Measurements from ENCODE around the gene SPDYC.

Gene SPDYC, protein sequence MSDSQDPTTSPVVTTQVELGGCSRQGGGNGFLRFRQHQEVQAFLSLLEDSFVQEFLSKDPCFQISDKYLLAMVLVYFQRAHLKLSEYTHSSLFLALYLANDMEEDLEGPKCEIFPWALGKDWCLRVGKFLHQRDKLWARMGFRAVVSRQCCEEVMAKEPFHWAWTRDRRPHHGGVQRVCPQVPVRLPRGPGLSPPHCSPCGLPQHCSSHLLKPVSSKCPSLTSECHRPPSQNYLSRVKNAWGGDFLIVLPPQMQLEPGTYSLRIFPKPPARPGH

DNA sequence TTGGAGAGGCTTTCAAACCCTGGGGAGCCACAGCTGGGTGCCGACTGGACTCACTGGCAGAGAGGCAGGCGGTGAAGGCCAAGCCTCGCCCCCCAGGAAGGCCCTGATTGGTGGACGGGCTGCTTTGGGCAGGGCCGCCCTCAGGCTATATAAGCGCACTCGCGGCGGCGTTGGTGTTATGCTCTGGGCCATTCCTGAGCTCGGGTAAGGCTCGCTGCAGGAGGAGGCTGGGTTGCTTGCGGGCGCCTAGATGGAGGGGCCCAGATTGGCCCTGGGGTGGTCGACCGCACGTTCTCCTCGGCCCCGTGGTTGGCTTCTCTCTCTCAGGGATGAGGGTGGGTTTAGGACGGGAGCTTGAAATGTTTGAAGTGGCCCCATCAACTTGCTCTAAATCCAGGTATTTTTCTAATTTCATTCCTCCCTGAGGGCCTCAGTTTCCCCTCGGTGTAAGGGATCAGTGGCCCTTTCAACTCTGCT is at the start of gene SPDYC:
TSS of gene SPDYC (plus strand) at position 176 of the 477 bp plus-strand sequence. CDS start 1,125 bp downstream, outside the sequence.
- FAIRE-seq: no peak

DNA sequence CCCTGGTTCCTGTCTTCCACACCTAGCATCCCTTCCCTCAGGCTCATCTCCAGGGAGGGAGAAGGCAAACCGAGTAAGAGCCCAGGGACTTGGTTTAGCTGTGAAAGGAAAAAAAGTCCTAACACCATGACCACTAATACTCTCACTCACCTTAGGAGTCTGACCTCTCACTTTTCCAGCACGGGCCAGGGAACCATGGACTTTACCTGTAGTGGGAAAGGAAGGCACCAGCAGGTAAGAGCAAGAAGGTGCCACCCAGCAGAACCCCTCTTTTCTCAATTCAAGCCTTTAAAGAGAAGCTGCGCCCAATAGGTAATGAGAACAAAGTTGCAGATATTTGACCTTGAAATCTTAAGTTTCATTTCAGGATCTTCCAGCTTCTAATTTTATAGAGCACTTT is 49.2 kb upstream of the SPDYC start:
- no peak for FAIRE-seq

DNA sequence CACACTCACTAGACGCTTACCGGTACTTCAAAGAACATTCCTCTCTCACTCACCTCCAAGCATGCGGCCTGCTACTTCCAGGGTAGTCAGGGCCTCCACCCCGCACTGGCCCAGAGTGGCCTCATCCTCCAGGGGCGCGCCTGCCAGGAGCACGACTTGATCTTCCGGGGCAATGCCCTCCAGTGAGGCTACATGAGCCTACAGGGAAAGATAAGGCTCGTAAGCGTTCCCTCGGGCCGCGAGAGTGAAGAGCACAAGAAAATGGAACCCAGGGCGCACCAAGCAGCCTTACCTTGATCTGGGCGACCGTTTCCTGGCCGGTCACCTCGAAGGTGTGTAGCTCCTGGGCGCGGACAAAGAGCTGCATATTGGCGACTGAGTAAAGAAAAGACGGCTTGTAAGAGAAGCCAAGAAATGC is 48.6 kb upstream of the SPDYC start:
- no peak for FAIRE-seq

DNA sequence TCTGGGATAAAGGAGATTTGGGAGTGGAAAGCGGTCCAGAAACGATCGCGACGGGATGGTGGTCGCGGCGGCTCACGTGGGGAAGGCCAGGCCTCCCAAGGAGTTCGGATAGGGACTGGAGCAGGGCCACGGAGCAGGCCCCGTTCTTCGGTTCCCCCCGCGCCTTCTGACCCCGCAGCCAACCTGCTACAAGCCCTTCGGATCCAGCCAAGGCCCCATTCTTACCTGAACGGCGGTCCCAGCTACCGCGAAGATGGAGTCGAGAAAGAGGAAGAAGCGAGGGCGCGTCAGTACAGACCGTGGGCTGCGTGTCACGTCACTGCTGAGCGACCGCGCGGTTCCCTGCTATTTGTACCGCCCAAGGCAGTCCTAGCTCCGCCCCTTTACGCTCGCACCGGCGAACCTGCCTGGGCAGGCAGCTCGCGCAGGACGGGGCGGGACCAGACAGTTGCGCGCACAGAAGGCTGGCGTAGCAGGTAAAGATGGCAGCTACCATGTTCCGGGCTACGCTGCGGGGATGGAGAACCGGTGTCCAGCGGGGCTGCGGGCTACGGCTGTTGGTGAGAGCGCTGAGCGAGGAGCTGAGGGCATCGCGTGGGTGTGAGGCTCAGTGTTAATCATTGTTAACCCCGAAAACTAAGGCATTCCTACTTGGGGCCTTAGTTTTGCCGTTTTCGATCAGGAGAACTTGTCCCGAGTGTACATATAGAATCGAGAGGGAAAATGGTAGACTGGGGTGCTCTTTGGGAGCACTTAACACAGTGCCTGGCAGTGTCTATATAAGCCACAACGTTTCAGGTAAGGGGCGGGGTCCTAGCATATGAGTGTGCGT is 48.0 kb upstream of the SPDYC start, which contains the start of the genes FAU and MRPL49:
TSS of gene FAU (minus strand) at position 270 of the 832 bp plus-strand sequence. CDS start 321 bp downstream, outside the sequence.
TSS of gene MRPL49 (plus strand) at position 457 of the 832 bp plus-strand sequence. CDS start at position 483, 26 bp downstream.
- FAIRE-seq: peak; percentile 87

DNA sequence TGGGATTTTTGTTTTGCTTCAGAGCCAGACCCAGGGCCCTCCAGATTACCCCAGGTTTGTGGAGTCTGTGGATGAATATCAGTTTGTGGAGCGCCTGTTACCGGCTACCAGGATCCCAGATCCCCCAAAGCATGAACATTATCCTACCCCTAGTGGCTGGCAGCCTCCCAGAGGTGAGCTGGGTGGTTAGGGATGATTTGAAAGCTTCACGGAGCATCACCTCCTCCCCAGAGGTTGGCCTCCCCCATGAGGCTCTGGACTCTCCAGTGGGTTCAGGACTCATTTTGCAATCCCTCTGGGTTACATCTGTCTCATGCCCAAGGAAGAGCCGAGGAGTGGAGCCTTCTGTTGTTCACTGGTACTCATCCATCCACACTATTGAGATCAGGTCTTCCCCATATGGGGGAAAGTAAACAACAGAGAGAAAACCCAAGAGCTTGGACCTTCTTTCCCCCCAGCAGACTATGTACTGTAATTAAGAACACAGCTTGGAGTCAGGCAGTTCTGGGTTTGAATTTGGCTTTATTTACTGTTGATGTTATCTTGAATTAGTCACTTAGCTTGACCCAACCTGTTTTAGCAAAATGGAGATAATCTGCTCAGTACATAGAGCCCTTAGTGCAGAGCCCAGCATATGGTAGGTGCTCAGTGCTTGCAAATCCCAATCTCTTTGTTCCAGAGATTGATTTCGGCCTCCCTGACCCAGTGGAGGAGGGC is 45.4 kb upstream of the SPDYC start:
- no peak for FAIRE-seq

DNA sequence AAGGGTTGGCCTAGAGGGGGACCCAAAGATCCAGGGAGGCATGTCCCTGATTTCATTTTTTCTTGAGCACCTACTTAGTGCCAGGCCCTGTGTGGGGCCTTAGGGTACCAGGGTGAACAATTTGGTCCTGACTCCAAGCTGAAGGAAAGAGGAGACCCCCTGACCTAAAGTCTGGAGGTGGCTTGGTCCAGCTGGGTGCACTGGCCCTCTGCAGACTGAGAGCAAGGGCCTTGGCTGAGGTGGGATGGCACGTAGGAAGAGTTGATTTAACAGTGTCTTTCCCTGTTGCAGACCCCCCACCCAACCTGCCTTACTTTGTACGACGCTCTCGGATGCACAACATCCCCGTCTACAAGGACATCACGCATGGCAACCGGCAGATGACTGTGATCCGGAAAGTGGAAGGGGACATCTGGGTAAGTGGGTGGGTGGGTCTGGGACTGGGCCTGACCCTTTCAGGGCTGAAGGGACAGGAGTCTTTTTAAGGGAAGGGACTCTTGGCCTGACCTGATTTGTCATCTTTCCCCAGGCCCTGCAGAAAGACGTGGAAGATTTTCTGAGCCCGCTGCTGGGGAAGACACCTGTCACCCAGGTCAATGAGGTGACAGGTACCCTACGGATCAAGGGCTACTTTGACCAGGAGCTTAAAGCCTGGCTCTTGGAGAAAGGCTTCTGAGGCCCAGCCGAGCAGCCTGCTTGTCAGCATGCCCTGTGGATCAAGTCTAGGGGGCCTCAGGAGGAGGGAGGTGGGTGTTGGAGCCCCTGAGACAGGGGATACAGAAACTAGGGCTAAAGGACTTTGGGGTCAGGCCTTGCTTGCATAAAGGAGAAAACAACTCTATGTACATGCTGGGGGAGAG is 44.6 kb upstream of the SPDYC start:
- no peak for FAIRE-seq

DNA sequence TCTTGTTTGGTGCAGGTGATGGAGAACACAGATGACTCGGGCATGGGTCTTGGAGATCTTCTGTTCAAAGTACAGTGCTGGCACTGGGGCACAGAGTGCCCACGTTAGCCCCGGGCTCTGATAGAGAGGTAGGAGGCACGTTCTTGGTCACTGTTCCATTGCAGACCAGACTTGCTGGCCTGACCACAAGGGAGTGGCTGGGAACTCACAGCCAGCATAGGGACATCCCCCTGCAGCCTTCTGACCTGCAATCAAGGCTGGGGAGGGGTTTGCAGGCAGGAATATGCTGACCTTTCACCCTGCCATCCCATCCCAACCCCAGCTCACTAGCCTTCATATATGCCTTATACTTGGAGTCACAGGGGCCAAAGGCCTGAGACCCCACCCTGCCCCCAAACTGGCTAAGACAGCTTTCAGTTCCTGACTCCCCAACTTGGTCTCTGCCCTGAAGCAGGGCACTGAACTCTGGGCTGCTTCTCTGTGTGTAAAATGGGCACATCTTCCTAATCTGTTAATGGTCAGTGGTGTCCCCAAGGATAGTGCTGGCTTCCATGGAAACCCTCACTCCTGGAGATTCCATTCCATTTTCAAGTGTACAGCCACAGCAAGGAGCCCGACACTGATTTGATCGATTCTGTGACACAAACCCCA is 43.3 kb upstream of the SPDYC start:
- FAIRE-seq: no peak

DNA sequence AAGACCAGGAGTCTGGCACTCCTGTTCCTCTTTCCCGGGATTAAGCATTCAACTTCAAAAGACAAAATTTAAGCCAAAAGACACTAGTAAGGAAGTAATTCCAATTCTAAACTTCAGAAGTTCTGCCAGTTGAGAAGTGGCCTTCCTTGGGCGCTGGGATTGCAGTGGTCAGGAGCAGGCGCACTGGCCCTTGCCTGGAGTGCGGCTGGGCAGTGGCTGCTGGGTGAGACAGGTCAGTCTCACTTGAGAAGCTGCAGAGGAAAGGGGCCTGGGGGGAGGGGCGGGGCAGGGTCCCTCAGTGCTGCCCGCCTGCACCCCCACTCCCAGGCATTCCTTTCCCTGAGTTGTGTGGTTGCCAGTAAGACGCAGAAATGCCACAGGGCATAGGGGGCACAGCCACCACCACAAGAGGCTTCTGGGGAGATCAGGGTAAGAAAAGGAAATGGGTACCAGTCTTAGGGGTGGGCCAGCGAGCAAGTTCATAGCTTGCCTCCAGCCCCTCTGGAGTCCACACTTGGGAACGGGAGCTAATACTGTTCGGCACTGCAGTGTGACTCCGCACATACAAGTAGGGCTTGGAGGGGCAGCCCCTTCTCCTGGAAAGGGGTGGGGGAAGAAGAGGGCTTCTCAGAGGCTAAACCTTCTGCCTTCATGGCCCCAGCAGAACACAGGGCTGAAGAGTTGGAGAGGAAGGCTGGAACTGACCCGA is 42.4 kb upstream of the SPDYC start:
- no peak for FAIRE-seq

DNA sequence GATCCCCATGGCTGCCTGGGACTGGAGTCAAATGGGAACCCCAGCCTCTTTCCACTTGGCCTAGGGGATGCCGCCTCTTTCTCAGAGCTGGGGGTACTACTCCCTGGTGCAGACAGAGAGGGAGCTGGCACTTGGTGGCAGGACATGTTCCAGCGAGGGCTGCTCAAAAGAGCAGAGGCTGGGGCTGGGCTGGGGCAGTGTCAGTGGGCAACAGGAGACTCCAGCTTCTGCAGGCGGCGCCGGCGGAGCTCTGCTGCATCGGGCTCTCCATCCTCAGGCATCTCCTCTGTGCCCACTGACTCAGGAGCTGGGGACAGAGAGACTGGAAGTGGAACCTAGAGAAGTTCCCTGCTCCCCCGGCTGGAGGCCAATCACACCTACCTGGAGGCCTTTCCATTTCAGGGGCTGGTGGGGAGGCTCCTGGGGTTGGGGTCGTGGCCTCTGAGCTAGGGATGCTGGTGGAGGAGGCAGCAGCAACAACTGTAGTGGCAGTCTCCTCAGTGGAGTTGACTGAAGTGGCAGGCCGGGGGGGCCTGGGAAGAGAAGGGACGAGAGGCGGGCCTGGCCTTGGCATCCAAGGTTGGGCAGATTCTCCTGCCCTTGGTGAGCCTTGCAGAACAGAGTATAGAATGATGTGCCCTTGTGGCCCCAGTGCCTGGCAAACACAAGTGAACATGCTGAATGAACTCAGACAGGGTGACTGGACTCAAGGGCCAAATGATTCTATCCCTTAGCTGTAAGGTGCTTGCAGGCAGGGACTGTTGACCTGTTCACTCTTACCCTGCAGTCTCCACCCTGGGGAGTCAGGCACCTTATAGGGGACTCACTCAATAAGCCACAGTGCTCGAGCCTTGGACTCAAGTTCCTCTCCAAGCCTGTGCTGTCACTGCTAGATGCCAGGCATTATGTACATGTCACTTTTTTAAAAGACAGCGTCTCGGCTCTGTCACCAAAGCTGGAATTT is 41.6 kb upstream of the SPDYC start:
- no peak for FAIRE-seq

DNA sequence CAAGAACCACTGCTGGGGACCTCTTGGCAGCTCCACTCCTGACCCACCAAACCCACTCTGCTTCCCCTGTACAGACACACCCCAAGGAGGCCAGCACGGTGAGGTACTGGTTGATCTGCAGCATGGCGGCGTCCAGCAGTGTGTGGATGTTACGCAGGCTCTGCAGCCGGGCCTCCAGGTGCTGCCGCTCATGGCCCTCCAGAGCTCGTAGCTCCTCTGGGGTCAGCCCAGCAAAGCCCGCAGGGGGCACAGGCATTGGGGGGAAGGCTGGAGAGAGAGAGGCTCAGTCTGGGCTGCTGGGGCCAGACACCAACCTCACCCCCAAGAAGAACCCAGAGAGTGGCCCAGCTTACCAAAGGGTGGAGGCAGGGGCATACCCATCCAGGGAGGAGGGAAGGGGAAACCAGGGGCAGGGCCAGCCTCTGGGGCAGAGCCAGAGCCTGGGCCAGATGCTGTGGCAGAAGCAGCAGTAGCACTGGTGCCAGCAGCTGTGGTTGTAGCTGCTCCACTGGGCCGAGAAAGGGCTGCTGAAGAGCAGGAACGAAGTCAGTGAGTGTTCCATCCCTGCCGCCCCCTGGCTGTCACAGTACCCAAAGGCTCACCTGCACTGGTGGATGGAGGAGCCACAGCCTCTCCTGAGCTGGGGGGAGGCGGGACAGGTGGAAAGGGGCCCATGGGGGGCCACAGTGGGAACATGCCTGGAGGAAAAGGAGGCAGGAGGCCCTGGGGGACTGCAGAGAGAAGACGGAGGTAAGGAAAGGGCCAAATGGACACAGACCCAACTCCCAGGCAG is 40.2 kb upstream of the SPDYC start:
- no peak for FAIRE-seq

DNA sequence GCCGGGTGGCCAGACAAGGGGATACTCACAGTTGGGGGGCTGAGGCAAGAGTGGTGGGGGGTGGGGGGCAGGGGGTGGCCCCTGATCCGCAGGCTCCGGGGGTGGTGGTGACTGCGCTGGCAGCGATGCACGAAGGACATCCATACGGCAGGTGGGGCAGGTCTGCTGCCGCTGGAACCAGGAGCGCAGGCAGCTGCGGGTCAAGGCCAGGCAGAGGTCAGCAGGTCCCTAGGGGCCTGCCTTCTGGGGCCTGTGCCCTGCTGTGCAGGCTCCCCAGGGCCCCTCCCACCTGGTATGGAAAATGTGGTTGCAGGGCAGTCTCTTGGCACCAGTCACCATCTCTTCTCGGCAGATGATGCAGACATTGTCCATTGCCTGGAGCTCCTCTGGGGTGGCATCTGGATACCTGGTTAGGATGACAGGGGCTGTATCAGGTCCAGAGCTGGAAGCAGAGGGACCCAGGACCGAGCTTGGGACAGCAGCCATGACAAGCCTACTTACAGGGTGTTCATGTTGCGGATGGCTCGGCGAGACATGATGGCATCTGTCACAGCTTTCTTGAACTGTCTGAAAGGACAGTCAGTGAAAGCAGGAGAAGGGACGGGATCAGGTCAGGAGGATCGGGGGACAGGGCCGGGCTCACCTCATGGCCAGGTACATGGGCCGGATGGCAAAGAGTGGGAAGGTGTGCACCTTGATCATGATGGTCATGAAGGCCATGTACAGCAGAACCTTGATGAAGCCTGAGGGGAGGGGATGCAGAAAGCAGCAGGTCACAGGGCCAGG is 39.2 kb upstream of the SPDYC start:
- FAIRE-seq: no peak

DNA sequence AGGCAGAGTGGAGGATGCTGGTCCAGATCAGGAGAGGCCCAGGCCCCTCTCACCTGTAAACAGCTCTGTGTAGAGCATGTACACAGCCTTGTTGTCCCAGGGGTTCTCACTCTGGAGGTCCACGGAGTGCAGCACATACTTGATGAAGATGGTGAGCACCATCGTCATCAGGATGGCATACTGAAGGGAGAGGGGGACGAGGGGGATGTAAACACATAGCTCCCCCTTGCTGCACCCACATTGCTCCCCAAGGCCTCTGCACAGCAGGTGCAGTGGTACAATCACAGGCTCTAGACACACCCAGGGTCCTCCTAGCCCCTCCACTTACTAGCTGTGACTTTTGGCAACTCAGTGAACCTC is 38.6 kb upstream of the SPDYC start:
- no peak for FAIRE-seq

DNA sequence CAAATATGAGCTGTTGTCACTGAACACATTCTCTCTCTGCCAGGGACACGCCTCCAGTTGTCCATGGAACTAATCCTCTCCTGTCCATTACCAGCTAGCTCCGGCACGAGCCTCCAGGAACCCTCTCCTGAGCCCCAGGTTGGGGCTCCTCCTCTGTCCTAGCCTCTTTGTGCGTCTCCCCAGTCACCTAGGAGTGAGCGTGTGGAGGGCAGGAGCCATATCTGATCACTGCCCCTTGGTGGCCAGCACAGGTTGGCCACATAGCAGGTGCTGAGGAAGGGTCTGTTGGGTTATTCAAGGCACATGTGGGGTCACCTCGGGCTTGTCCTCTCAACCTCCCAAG is 38.2 kb upstream of the SPDYC start:
- FAIRE-seq: no peak

DNA sequence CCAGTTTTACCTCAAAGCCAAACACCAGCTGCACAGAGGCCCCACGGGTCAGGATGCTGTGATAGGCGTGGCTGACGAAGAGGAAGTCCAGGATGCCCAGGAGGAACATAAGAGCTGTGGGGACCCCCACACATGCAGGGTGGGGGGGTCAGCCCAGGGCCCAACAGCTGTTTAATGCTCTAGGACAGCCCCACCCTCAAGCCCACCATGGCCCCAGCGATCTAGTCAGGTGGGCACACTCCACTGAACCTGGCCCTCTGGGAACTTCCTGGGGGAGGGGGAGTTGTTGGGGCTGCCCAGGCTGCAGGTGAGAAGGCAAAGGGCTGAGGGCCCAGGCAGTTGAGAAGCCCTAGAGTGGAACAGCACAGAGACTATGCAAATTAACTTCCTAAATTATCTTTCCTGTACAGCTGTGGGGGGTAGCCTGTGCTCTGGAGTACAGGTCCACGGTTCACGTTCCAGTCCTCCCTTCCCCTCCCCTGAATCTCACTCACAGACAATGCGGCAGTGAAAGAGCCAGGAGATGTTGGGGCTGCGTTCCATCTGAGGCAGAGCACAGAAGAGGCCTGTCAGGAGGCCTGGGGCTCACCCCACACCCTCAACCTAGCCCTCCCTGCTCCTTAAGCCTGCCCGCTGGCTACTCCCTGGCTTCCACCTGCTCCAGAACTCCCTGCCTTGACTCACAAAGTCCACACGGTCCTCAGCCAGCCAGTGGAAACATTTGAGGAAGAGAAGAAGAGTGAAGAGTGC is 37.6 kb upstream of the SPDYC start:
- no peak for FAIRE-seq

DNA sequence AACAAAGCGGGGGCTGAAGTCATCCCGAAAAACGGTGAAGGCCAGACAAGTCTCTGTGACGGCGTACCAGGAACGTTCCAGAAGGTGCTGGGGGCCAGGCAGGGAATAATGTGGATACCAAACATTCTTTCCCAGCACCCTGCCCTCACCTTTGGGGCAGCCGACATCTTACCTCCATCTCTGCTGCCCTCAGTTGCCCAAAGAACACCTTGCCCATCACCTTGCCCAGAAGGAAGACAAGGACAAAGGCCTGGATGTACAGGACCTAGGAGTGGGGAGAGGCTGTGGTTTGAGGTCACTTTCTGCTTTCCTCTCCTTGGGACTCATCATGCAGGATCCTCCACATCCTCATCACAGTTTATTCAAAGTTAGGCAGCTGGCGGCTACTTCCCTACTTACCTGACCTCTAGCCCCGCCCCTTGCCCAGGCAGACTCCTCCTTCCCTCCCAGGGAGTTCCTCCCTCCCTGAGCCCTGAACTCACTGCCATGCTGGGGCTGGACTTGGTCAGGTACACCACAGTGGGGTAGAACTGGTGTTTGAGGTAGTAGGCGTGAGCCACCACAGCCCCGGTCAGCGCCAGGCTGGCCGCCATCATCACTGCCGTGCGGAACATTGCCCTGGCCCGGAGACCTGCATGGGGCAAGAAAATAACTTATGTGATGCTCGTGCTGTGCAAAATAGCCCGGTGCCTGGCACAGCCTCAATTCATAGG is 36.9 kb upstream of the SPDYC start:
- no peak for FAIRE-seq

DNA sequence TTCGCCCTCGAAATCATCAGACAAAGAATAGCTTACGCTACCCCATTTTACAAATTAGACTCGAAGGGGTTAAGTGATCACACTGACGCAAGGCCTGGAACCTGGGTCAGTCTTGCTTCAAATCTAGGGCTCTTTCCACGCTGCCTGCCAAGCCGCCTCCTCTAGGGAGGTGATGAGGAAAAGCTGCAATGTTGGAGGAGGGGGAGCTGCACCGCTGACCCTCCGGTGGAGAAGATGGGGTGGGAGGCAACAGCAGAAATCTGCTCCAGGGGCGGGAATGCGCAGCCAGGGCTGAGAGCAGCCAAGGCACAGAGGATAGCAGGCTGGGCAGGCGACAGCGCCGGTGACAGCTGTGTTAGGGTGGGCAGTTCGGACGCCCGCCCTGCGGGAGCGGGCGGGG is 36.3 kb upstream of the SPDYC start:
- no peak for FAIRE-seq
